K562 (cell line): ENCODE results near the gene RHOF. TPM values are rescaled to one million over a fixed set of nuclear protein-coding genes. Genes with fewer than 3 reads are reported as not detected.

Experiments
- CUX1 ChIP-seq: fragments of 200-800 bp; sonication (Bioruptor generic); IDR thresholded peaks from 2 replicates; pipeline ENCODE4 v1.6.1; 2016; ENCODE audit warnings: missing genetic modification characterization, missing compliant biosample characterization
- FOXP1 ChIP-seq: sonication (generic); formaldehyde crosslinking; IDR thresholded peaks from 2 replicates; pipeline ENCODE4 v1.8.0; 2022; ENCODE audit warnings: mild to moderate bottlenecking, missing genetic modification reagents
- GATAD2B ChIP-seq: fragments of 450-650 bp; IDR thresholded peaks from 2 replicates; pipeline ENCODE4 v1.6.1; 2017; ENCODE audit warnings: mild to moderate bottlenecking, borderline replicate concordance
- GTF2E2 ChIP-seq: fragments of 200-800 bp; sonication (Bioruptor generic); IDR thresholded peaks from 2 replicates; pipeline ENCODE4 v1.6.1; 2016; ENCODE audit warnings: missing genetic modification characterization, missing compliant biosample characterization
- HNRNPL ChIP-seq: fragments of 200-400 bp; formaldehyde crosslinking; IDR thresholded peaks from 2 replicates; pipeline ENCODE4 v1.6.1; 2017; ENCODE audit warnings: low read depth, mild to moderate bottlenecking, low read length
- KLF1 ChIP-seq: fragments of 450-650 bp; IDR thresholded peaks from 2 replicates; pipeline ENCODE4 v1.6.1; 2016; ENCODE audit warnings: missing genetic modification characterization, missing compliant biosample characterization
- MIER1 ChIP-seq: fragments of 450-650 bp; IDR thresholded peaks from 2 replicates; pipeline ENCODE4 v1.6.1; 2016; ENCODE audit warnings: antibody characterized with exemption, mild to moderate bottlenecking, low read depth
- NCOA1 ChIP-seq: fragments of 450-650 bp; IDR thresholded peaks from 2 replicates; pipeline ENCODE4 v1.6.1; 2016; ENCODE audit warnings: low read depth
- POLR2B ChIP-seq: fragments of 450-650 bp; IDR thresholded peaks from 2 replicates; pipeline ENCODE4 v1.6.1; 2018; ENCODE audit warnings: low read depth; ENCODE audit not compliant: partially characterized antibody
- RBFOX2 ChIP-seq: fragments of 200-400 bp; formaldehyde crosslinking; IDR thresholded peaks from 2 replicates; pipeline ENCODE4 v1.6.1; 2017; ENCODE audit warnings: low read depth, mild to moderate bottlenecking, low read length, moderate library complexity
- RBM17 ChIP-seq: fragments of 200-400 bp; formaldehyde crosslinking; IDR thresholded peaks from 2 replicates; pipeline ENCODE4 v1.6.1; 2017; ENCODE audit warnings: low read depth, mild to moderate bottlenecking, low read length, borderline replicate concordance
- RHOXF2B ChIP-seq: fragments of 250-450 bp; sonication (Bioruptor Pico); conservative IDR thresholded peaks from 2 replicates; pipeline ENCODE4 v1.5.1; 2021
- SP2 ChIP-seq: IDR thresholded peaks from 2 replicates; pipeline ENCODE4 v1.6.1; 2011; ENCODE audit warnings: mild to moderate bottlenecking, low read depth, low read length, moderate library complexity; ENCODE audit not compliant: poor library complexity, severe bottlenecking; ENCODE audit errors: extremely low read depth
- SRSF3 ChIP-seq: fragments of 200-400 bp; formaldehyde crosslinking; IDR thresholded peaks from 2 replicates; pipeline ENCODE4 v1.6.1; 2016; ENCODE audit warnings: mild to moderate bottlenecking, low read length, moderate library complexity; ENCODE audit not compliant: insufficient read depth
- STAT5B ChIP-seq: fragments of 250-450 bp; sonication (Bioruptor Pico); IDR thresholded peaks from 2 replicates; pipeline ENCODE4 v1.8.0; 2021; ENCODE audit warnings: mild to moderate bottlenecking, inconsistent platforms
- TARDBP ChIP-seq: fragments of 450-650 bp; IDR thresholded peaks from 2 replicates; pipeline ENCODE4 v1.6.1; 2016
- ZNF143 ChIP-seq: sonication (generic); formaldehyde crosslinking; IDR thresholded peaks from 2 replicates; pipeline ENCODE4 v1.9.0; 2022; ENCODE audit warnings: mild to moderate bottlenecking, missing genetic modification reagents
- ZNF551 ChIP-seq: fragments of 250-450 bp; sonication (Bioruptor Pico); IDR thresholded peaks from 2 replicates; pipeline ENCODE4 v1.5.0; 2021; ENCODE audit warnings: mild to moderate bottlenecking, moderate library complexity
- polyA plus RNA-seq, 8 experiments: library from polyadenylated mRNA; depleted of rRNA in 4 of 8; stranded (reverse) in 5 of 8; unstranded in 3 of 8; fragments of >200 nt; fragmentation: Nextera tagmentation in 2 of 8; fragmentation: Illumina TruSeq in 1 of 8; extraction: Ambion mirVana in 2 of 8; extraction: Trizol in 1 of 8; gene quantifications; 2 replicates each; pipeline versions ENCODE4 v1.2.1 to v1.2.3, GENCODE V29; 2011 to 2014; ENCODE audit warnings: inconsistent platforms in 1 of 8, missing spikeins in 1 of 8
- total RNA-seq, 7 experiments: library from RNA; depleted of rRNA in 6 of 7; stranded (reverse); fragments of >200 nt in 6 of 7; fragmentation: Illumina TruSeq in 2 of 7; extraction: Trizol in 2 of 7; gene quantifications; 2 replicates each; pipeline versions ENCODE4 v1.2.1 to v1.2.3, GENCODE V29; 2011 to 2021; ENCODE audit warnings: low replicate concordance in 1 of 7
- TF ChIP-seq, protein P1 (sequence below): sonication (generic); formaldehyde crosslinking; IDR thresholded peaks from 2 replicates; pipeline ENCODE4 v1.8.0; 2022; ENCODE audit warnings: mild to moderate bottlenecking, missing genetic modification reagents

RHOF gene
- total and polyA plus RNA-seq, 9 of the 15 experiments (the other 6 are each of a cell fraction or from before 2014, with no cell fraction given), result 0.13 to 10.1 (median 4.0) TPM

- TF ChIP-seq FOXP1 (peak; percentile 68; the same call in 1 of the 2 replicates), MIER1 (no peak), RBM17 (no peak), POLR2B (peak; percentile 98), ZNF551 (no peak), RHOXF2B (no peak), TARDBP (0 out of 2 replicates have a peak, but pooled peaks have one; percentile 34), HNRNPL (0 out of 2 replicates have a peak, but pooled peaks have one; percentile 13), GATAD2B (no peak; the same call in 1 of the 2 replicates), GTF2E2 (tag) (peak; percentile 96), KLF1 (tag) (no peak), SP2 (no peak), SRSF3 (no peak), CUX1 (CRISPR knock-in tag) (no peak; the same call in 1 of the 2 replicates), NCOA1 (no peak), STAT5B (no peak), ZNF143 (peak; percentile 25; the same call in 1 of the 2 replicates), RBFOX2 (peak; percentile 90)
- TF ChIP-seq, protein P1, sequence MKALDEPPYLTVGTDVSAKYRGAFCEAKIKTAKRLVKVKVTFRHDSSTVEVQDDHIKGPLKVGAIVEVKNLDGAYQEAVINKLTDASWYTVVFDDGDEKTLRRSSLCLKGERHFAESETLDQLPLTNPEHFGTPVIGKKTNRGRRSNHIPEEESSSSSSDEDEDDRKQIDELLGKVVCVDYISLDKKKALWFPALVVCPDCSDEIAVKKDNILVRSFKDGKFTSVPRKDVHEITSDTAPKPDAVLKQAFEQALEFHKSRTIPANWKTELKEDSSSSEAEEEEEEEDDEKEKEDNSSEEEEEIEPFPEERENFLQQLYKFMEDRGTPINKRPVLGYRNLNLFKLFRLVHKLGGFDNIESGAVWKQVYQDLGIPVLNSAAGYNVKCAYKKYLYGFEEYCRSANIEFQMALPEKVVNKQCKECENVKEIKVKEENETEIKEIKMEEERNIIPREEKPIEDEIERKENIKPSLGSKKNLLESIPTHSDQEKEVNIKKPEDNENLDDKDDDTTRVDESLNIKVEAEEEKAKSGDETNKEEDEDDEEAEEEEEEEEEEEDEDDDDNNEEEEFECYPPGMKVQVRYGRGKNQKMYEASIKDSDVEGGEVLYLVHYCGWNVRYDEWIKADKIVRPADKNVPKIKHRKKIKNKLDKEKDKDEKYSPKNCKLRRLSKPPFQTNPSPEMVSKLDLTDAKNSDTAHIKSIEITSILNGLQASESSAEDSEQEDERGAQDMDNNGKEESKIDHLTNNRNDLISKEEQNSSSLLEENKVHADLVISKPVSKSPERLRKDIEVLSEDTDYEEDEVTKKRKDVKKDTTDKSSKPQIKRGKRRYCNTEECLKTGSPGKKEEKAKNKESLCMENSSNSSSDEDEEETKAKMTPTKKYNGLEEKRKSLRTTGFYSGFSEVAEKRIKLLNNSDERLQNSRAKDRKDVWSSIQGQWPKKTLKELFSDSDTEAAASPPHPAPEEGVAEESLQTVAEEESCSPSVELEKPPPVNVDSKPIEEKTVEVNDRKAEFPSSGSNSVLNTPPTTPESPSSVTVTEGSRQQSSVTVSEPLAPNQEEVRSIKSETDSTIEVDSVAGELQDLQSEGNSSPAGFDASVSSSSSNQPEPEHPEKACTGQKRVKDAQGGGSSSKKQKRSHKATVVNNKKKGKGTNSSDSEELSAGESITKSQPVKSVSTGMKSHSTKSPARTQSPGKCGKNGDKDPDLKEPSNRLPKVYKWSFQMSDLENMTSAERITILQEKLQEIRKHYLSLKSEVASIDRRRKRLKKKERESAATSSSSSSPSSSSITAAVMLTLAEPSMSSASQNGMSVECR (CRISPR knock-in tag), result peak; percentile 73; the same call in 1 of the 2 replicates
Measured at GRCh38 chr12:121802843-121803698, 9.6 kb upstream of the RHOF start (continued).
